SJCRH30 (cell line): ENCODE data around the gene KCTD16. TPM values are rescaled to one million over a fixed set of nuclear protein-coding genes. Genes with fewer than 3 reads are reported as not detected.

Experiments
- DNase-seq, 2 experiments: peaks; one replicate each; pipeline ENCODE4 v3.0.0-alpha.2; 2015 to 2020
- H3K27ac ChIP-seq: fragments of 250-450 bp; sonication (Bioruptor Pico); 2 replicates; pipeline ENCODE4 v1.5.1; 2020; ENCODE audit warnings: mild to moderate bottlenecking, moderate library complexity
- H3K27me3 ChIP-seq: fragments of 250-450 bp; sonication (Bioruptor Pico); 2 replicates; pipeline ENCODE4 v1.5.1; 2020; ENCODE audit warnings: mild to moderate bottlenecking, moderate library complexity
- H3K36me3 ChIP-seq: fragments of 250-450 bp; sonication (Bioruptor Pico); 2 replicates; pipeline ENCODE4 v1.5.1; 2020; ENCODE audit warnings: mild to moderate bottlenecking, moderate library complexity
- H3K4me1 ChIP-seq: fragments of 250-450 bp; sonication (Bioruptor Pico); 2 replicates; pipeline ENCODE4 v1.5.1; 2020; ENCODE audit warnings: mild to moderate bottlenecking, moderate library complexity
- H3K4me3 ChIP-seq: fragments of 250-450 bp; sonication (Bioruptor Pico); 2 replicates; pipeline ENCODE4 v1.5.1; 2020; ENCODE audit warnings: mild to moderate bottlenecking, moderate library complexity
- H3K9me3 ChIP-seq: fragments of 250-450 bp; sonication (Bioruptor Pico); replicated peaks from 2 replicates; pipeline ENCODE4 v1.5.1; 2020; ENCODE audit warnings: mild to moderate bottlenecking, moderate library complexity
- total RNA-seq: library from RNA; depleted of rRNA; stranded (reverse); fragments of >200 nt; shearing (Covaris generic); gene quantifications from 2 replicates; pipeline ENCODE4 v1.2.3, GENCODE V29; 2014

Gene KCTD16
- total RNA-seq, 1 experiment from 2014 or later, result 0.04 TPM

DNA sequence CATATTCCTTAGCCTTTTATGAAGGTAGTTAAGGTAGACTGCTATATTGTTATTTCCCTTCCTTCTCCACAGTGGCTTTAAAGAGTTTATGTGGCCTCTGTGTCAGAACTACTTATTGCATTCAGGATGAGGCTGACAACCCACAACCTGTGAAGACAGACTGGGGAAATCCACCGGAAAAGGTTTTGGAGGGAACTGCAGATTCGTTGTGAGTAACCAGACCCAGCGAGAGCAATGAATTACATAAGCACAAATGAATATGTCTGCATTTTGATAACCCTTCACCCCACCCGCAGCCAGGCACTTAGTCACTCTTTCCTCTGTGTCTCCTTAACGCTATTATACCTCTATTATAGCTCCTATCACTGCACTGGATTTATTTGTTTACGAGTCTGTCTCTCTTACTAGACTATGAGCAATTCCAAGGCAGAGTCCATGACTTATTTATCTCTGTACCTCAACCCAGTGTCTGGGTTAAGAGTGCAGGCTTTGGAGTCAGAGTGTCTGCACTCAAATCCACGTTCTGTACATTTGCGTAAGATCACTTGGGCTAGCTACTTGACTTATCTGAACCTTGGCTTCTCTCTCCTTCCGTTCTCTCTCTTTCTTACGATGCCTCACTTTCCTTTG is 19.2 kb downstream of the KCTD16 start:
- no peak overlapping the region for H3K4me3 ChIP-seq
- no peak for DNase-seq

DNA sequence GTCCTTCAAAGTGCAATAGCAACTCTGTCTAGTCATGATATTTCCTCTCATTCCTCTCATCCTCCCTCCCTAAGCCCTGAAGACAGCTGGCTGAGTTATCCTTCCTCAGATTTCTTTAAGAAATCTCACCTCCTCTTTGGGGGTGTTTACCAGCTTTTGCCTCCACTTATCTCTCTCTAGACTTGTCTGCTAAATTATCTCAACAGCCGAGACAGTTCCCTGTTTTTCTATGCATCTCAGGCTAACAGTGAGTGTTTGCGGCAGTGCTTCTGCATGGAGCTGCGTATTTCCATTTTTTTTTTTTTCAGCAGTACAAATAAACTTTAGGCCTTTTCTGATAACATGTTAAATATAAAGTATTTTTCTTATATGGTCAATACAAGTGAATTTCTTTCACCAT is 20.9 kb downstream of the KCTD16 start:
- Histone ChIP-seq H3K9me3 (no peaks in the 10 kb centered on the region), H3K36me3 (no peaks in the 10 kb centered on the region), H3K27me3 (no peaks in the 10 kb centered on the region), H3K4me3 (no peak overlapping the region), H3K27ac (no peak overlapping the region), H3K4me1 (peaks cover 14% of the 10 kb centered on the region)
- no peak for DNase-seq

More for the DNA sequence above, 19.2 kb downstream of the KCTD16 start:
- peaks cover 14% of the 10 kb centered on the region for H3K4me1 ChIP-seq
- no peaks in the 10 kb centered on the region for H3K36me3 ChIP-seq
- no peak overlapping the region for H3K27ac ChIP-seq
- H3K27me3 ChIP-seq, result no peaks in the 10 kb centered on the region
- no peaks in the 10 kb centered on the region for H3K9me3 ChIP-seq

DNA sequence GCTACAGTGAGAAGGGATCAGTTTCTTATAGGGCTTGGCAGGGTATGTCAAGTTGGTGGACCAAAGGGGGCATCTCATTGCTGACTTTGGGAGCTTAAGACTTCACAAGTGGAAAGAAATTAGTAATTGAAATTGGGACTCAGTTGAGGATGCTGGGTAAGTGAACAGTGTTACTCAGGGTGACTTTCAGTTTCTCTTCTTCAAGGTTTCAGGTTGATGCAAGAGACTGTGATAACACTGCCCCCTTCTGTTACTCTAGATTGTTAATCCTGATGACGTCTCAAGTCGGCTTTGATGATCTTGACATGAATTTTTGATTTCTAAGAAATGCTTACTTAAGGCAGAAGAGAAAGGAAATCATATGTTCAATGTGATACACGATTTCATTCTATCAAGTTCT is 21.3 kb downstream of the KCTD16 start:
- H3K4me1 ChIP-seq, result peaks cover 14% of the 10 kb centered on the region
- no peaks in the 10 kb centered on the region for H3K9me3 ChIP-seq
- no peaks in the 10 kb centered on the region for H3K36me3 ChIP-seq
- H3K27ac ChIP-seq, result no peak overlapping the region
- DNase-seq, result peak in 1 of 2 experiments; percentile 27
- H3K4me3 ChIP-seq, result no peak overlapping the region
- no peaks in the 10 kb centered on the region for H3K27me3 ChIP-seq

DNA sequence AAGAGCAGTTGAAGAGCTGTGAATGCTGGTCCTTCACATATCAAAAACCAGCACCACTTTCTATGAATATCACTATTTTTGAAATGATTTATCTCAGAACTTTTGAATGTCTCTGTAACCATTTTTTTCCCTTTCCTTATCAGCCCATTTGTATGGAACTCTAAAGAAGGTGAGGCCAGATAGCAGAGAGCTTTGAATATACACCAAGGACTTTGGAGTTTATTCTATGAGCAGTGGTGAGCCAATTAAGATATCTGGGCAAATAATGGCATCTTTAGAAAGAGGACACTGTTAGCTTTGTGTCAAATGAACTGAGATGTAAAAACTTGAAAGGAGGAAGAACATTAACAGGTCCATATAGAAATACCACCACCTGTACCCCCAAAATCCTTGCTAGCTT is 22.0 kb downstream of the KCTD16 start:
- no peak for DNase-seq
- Histone ChIP-seq H3K4me3 (no peak overlapping the region), H3K9me3 (no peaks in the 10 kb centered on the region), H3K36me3 (no peaks in the 10 kb centered on the region), H3K27me3 (no peaks in the 10 kb centered on the region), H3K4me1 (peaks cover 8% of the 10 kb centered on the region), H3K27ac (no peak overlapping the region)

DNA sequence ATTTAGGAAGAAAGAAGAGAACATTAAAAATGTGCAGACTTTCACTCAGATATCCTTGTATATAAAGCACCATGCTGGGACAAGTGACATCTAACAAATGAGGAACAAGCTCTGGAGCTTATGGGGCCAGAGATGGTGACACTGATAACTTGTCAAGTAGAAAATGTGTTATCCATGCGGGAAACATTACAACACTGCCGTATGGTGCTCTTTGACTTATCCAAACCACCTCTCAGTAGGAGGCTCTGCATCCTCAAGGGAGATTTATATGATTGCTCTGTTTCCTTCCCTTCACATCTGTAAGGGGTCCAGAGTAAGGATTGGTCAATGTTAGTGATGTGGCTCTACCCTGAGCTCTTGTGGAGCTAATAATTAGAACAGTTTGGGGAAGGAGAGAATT is 23.5 kb downstream of the KCTD16 start:
- Histone ChIP-seq H3K27ac (no peak overlapping the region), H3K36me3 (no peaks in the 10 kb centered on the region), H3K4me1 (no peaks in the 10 kb centered on the region), H3K4me3 (no peak overlapping the region), H3K9me3 (no peaks in the 10 kb centered on the region), H3K27me3 (no peaks in the 10 kb centered on the region)
- no peak for DNase-seq

DNA sequence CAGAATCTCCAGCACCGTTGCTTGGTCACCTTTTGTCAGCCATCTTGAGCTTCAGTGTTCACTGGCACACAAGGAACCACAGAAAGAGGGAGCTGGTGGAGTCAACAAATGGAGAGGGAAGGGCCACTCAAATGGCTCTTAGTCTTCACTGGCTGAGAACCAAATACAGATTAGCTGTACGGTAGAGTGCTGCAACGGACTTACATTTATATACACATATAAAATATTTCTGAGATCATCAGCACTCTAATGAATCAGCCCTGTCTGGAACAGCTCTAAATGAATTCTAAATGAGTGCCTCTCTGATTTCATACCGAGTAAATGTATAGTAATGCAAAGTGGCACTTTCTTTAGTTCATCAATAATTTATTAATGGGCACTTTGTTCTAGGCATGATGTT is 24.8 kb downstream of the KCTD16 start:
- no peaks in the 10 kb centered on the region for H3K27me3 ChIP-seq
- H3K4me1 ChIP-seq, result no peaks in the 10 kb centered on the region
- H3K36me3 ChIP-seq, result no peaks in the 10 kb centered on the region
- no peak overlapping the region for H3K27ac ChIP-seq
- no peak overlapping the region for H3K4me3 ChIP-seq
- no peak for DNase-seq
- no peaks in the 10 kb centered on the region for H3K9me3 ChIP-seq

DNA sequence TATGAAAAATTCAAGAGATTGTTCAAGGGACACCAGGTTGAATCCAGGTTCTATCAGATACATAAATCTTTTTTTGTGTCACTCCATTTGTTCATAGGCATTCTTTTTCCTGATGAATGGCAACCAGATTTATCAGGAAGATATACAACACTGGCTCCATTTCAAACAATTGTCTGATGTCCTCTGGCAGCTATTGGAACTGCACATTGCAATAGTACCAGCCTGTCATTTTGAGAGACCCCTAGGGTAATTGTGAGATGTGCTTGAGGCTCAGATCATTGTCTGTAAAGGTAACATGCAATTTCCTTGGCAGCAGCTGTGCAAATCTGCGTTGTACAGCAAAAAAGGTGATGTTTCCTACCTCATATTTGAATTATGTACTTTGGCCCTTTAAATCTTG is 25.9 kb downstream of the KCTD16 start:
- DNase-seq, result no peak
- H3K4me1 ChIP-seq, result no peaks in the 10 kb centered on the region
- no peaks in the 10 kb centered on the region for H3K9me3 ChIP-seq
- H3K27me3 ChIP-seq, result no peaks in the 10 kb centered on the region
- H3K36me3 ChIP-seq, result no peaks in the 10 kb centered on the region
- no peak overlapping the region for H3K4me3 ChIP-seq
- no peak overlapping the region for H3K27ac ChIP-seq

DNA sequence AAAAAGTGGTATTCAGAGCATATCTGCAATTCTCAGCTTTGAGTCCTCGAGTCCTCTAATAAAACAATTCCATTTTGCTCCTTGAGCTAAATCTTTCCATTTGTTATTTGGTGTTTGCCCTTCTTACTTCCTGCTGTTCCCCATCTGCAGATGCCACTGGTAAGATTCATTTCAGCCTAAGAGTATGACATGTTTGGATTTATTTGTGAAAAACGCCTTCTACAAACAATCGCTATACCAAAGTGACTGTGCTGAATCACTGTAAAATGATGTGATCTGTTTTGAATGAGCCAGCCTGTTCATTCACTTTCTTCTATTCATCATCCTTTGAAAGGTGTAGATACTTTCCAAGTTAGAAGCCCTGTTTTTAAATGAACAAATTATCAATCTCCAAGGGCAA is 27.7 kb downstream of the KCTD16 start:
- Histone ChIP-seq H3K27ac (no peak overlapping the region), H3K27me3 (no peaks in the 10 kb centered on the region), H3K4me1 (peaks cover 8% of the 10 kb centered on the region), H3K36me3 (no peaks in the 10 kb centered on the region), H3K9me3 (no peaks in the 10 kb centered on the region), H3K4me3 (no peak overlapping the region)
- no peak for DNase-seq

DNA sequence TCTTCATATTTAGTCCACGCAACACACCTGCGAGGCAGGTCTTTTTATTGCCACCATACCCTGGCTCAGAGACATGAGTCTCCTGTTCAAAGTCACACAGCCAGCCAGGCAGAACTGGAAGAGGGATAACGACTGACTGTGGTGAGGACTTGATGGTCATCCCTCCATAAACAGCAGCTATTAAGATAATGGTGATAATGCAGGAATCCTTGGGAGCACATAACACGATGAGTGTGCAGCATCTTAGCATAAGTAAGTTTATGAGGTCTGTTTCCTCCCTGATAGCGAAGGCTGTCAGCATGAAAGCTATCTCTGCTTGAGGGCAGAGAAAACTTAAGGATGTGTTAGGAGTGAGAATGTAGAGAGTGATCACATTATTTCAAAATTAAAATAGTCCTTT is 30.9 kb downstream of the KCTD16 start:
- no peak for DNase-seq
- Histone ChIP-seq H3K27ac (no peak overlapping the region), H3K9me3 (no peaks in the 10 kb centered on the region), H3K4me1 (peaks cover 8% of the 10 kb centered on the region), H3K27me3 (no peaks in the 10 kb centered on the region; the same call in 1 of the 2 replicates), H3K36me3 (no peaks in the 10 kb centered on the region), H3K4me3 (no peak overlapping the region)

DNA sequence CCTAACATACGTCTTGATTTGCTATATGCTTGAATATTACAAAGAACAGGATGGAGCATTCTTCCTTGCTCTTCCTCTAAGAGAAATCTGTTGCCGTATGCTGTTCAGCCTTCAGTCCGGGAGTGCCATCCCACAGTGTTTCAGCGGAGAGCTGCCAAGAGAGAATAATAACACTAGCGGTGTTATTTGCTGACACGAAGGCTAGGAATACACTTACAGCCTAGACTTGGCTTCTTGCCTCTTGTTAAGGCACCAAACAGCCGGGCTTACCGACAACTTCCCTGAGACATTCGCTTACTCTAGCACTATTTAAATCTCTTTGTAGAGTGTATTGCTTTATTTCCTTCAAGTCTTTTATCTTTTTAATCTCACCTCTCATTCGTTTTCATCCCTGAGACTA is 31.4 kb downstream of the KCTD16 start:
- Histone ChIP-seq H3K4me1 (peaks cover 8% of the 10 kb centered on the region), H3K4me3 (no peak overlapping the region), H3K9me3 (no peaks in the 10 kb centered on the region), H3K36me3 (no peaks in the 10 kb centered on the region), H3K27me3 (no peaks in the 10 kb centered on the region; the same call in 1 of the 2 replicates), H3K27ac (no peak overlapping the region)
- no peak for DNase-seq

DNA sequence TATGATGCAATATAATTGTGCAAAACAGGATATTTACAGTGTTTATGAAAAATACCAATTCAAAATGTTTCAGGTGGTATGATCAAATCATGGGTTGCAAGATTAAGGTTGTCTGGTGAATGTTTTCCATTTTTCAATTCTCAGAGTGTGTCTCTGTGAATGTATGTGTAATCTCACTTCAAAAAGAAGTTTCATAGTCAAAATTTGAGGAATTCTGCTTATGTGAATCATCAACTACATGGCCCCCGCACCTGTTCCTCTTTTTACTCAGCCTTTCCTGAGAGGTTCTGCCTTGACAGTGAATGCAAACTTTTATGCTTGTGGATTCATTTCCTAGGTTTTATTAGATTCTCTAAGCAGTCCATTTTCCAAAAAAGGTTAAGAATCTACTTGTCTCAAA is 32.1 kb downstream of the KCTD16 start:
- Histone ChIP-seq H3K4me1 (peaks cover 8% of the 10 kb centered on the region), H3K4me3 (no peak overlapping the region), H3K36me3 (no peaks in the 10 kb centered on the region), H3K27me3 (no peaks in the 10 kb centered on the region; the same call in 1 of the 2 replicates), H3K27ac (no peak overlapping the region), H3K9me3 (no peaks in the 10 kb centered on the region)
- DNase-seq, result peak; percentile 12 to 19

DNA sequence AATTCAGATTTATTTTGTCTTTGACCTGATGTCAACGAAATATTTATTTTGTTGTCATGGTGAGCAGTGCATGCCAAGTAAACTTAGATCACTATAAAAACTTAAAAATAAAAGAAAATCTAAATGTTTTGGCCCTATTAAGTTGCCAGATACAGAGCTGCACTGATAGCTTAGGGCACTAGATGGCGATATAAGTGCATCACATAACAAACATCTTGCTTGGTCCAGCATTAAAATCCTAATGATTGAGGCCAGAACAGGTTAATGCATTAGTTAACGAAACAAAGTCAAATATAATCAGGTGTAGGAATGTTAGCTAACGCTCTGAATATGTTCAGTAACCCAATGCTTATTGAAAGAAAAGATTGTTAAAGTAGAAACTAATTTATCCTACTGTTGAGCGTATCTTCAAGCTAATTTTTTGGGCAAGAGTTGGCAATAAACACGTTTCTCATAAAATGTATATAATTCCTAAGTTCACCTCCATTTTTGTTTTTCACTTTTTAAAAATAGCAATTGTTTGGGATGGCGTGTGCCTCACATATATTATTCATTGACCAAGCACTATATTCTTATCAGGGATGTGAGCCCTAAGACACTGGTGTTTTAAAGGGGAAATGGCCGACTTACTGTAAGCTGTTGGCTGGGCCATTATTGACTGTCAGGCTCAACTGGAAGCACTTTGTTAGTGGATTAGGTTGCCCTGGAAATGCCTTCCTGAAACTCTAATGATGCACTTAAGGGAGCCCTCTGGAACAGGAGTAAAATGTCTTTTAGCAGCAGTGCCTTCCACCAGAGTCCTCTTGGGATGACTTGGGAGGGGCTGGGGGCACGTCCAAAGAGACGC is 33.3 kb downstream of the KCTD16 start:
- H3K4me3 ChIP-seq, result no peak overlapping the region
- H3K36me3 ChIP-seq, result no peaks in the 10 kb centered on the region
- H3K27me3 ChIP-seq, result no peaks in the 10 kb centered on the region; the same call in 1 of the 2 replicates
- H3K27ac ChIP-seq, result no peak overlapping the region
- peaks cover 8% of the 10 kb centered on the region for H3K4me1 ChIP-seq
- H3K9me3 ChIP-seq, result no peaks in the 10 kb centered on the region
- DNase-seq, result peak; percentile 22 to 69

DNA sequence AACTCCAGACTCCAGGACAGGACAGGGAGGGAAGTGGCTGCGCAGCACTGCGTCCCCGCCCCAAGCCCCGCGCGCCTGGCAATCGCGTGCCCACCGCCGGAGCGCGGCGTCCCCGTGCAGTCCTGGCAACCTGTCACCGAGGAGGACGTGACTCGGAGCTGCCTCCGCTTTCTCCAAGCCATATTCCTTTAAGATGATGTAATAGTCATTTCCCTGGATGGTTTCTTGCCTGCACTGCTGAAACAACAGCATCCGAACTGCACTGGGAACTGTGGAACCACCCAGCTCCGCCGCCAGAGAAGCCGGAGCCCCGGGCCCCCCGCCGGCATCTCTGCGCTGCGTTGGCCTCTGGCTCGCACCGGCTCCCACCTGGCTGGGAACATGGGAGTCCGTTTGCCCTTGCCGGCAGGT is 34.5 kb downstream of the KCTD16 start:
- no peak overlapping the region for H3K27ac ChIP-seq
- no peaks in the 10 kb centered on the region for H3K9me3 ChIP-seq
- no peaks in the 10 kb centered on the region; the same call in 1 of the 2 replicates for H3K27me3 ChIP-seq
- H3K36me3 ChIP-seq, result no peaks in the 10 kb centered on the region
- no peak overlapping the region for H3K4me3 ChIP-seq
- DNase-seq, result no peak
- H3K4me1 ChIP-seq, result peaks cover 8% of the 10 kb centered on the region

DNA sequence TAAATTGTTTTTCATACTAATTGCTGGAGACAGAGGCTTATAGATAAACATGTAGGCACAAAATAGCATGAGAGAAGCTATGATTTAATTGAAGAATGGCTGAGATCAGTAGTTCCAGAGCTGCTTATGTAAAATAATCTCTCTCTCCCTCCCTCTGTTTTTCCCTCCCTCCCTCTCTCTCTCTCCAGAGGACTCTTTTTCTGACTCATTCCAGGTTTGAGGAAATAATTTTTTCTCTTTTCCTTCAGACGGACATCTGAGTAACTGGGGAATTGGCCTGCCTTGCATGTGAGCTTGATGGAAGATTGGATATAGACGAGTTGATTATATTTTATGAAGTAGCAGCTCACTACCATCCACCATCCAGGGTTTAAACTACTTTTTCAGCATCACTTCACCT is 35.5 kb downstream of the KCTD16 start:
- no peaks in the 10 kb centered on the region; the same call in 1 of the 2 replicates for H3K27me3 ChIP-seq
- peaks cover 8% of the 10 kb centered on the region for H3K4me1 ChIP-seq
- no peaks in the 10 kb centered on the region for H3K9me3 ChIP-seq
- no peak overlapping the region for H3K4me3 ChIP-seq
- DNase-seq, result no peak
- no peak overlapping the region for H3K27ac ChIP-seq
- no peaks in the 10 kb centered on the region for H3K36me3 ChIP-seq

DNA sequence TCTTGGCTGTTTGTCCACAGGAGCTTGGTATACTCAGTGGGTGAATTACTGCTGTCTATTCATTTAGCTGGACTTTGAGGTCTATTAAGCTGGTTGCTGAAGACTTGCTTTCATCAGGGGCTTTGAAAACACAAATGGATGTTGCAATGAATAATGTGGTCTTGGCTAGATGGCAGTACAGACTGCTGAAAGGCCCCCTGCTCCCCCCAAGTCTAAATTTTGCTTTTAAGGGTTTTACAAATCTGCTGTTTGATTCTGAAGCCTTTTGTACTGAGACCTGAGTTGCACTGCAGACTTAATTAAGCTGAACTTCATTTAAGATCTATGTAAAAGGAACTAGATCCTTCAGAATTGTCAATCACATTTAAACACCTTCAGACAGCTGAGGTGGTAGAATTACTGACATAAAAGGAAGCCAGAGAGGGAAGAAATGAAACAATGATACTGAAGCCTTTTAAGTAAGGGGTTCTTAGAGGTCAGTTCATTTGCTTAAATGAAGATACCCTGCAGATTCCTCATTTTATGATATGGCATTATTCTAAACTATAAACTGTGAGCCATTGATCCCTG is 37.3 kb downstream of the KCTD16 start:
- no peaks in the 10 kb centered on the region; the same call in none of the 2 replicates for H3K4me1 ChIP-seq
- H3K27me3 ChIP-seq, result no peaks in the 10 kb centered on the region; the same call in 1 of the 2 replicates
- no peak overlapping the region for H3K27ac ChIP-seq
- no peak for DNase-seq
- no peaks in the 10 kb centered on the region for H3K9me3 ChIP-seq
- no peaks in the 10 kb centered on the region for H3K36me3 ChIP-seq
- H3K4me3 ChIP-seq, result no peak overlapping the region
